ENCODE measurements around the gene KCTD11.
A peak's percentile ranks its signal among the peaks of the same experiment; 100 is the strongest.
"Not testable (repeated sequence)": the region's sequence is repeated elsewhere in the genome, so short reads cannot be mapped to it uniquely, and the experiment has no call there.

Gene KCTD11

DNA sequence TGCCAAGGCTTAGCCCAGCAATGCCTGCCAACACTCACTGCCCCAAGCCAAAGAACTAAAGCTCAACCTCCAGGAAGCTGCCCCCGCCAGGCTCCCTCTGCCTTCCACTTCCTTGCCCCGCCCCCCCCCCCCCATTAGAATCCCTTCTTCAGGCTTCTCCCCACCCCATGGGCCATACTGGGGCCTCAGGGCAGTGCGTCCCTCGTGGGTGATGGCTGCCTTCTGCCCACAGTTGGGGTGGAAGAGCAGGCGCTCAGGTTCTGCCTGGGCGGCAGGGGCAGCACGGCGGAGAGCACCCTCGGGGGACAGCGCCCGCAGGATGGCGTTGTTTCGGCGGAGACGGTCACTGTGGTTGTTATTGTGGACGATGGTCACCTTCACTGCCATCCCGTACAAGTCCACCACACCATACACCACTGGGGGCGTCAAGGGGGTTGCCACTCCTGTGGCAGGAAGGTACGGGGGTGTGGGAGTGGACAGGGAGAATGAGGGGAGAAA lies 26.9 kb upstream of the KCTD11 start:
- H3K9me3 ChIP-seq (ENCODE audit: control insufficient read depth, low read length) = no peaks in the 10 kb centered on the region
- DNase-seq (ENCODE audit: low read depth) = no peak
- no peaks in the 10 kb centered on the region for H3K27me3 ChIP-seq (replicated peaks; ENCODE audit: control insufficient read depth, insufficient read depth, low read length)
- H3K36me3 ChIP-seq (ENCODE audit: control insufficient read depth, insufficient read depth, low read length, severe bottlenecking) = peaks cover 57% of the 10 kb centered on the region
- H3K4me1 ChIP-seq (ENCODE audit: control insufficient read depth, insufficient read depth, low read length) = peaks cover 12% of the 10 kb centered on the region
- no peak overlapping the region for H3K4me3 ChIP-seq (ENCODE audit: low read length)
- H3K9ac ChIP-seq (ENCODE audit: low read length) = no peak overlapping the region

GRCh38 chr17:7326186-7326585 lies 25.8 kb upstream of the KCTD11 start:
- no peak for DNase-seq (ENCODE audit: low read depth)
- no peak overlapping the region for H3K4me3 ChIP-seq (ENCODE audit: low read length)
- H3K36me3 ChIP-seq (ENCODE audit: control insufficient read depth, insufficient read depth, low read length, severe bottlenecking) = peaks cover 46% of the 10 kb centered on the region
- H3K9me3 ChIP-seq (ENCODE audit: control insufficient read depth, low read length) = no peaks in the 10 kb centered on the region
- H3K27me3 ChIP-seq (replicated peaks; ENCODE audit: control insufficient read depth, insufficient read depth, low read length) = no peaks in the 10 kb centered on the region
- H3K9ac ChIP-seq (ENCODE audit: low read length) = no peak overlapping the region
- peaks cover 15% of the 10 kb centered on the region for H3K4me1 ChIP-seq (ENCODE audit: control insufficient read depth, insufficient read depth, low read length)

- Histone ChIP-seq H3K9ac (ENCODE audit: low read length) (no peak overlapping the region), H3K4me1 (ENCODE audit: control insufficient read depth, insufficient read depth, low read length) (peaks cover 15% of the 10 kb centered on the region), H3K9me3 (ENCODE audit: control insufficient read depth, low read length) (no peaks in the 10 kb centered on the region), H3K36me3 (ENCODE audit: control insufficient read depth, insufficient read depth, low read length, severe bottlenecking) (peaks cover 38% of the 10 kb centered on the region), H3K4me3 (ENCODE audit: low read length) (no peak overlapping the region), H3K27me3 (replicated peaks; ENCODE audit: control insufficient read depth, insufficient read depth, low read length) (no peaks in the 10 kb centered on the region)
- DNase-seq (ENCODE audit: low read depth) = no peak
Measured at GRCh38 chr17:7327056-7327455, 24.9 kb upstream of the KCTD11 start.

- Histone ChIP-seq H3K36me3 (ENCODE audit: control insufficient read depth, insufficient read depth, low read length, severe bottlenecking) (peaks cover 33% of the 10 kb centered on the region), H3K4me1 (ENCODE audit: control insufficient read depth, insufficient read depth, low read length) (peaks cover 15% of the 10 kb centered on the region), H3K27me3 (replicated peaks; ENCODE audit: control insufficient read depth, insufficient read depth, low read length) (no peaks in the 10 kb centered on the region), H3K9me3 (ENCODE audit: control insufficient read depth, low read length) (no peaks in the 10 kb centered on the region), H3K9ac (ENCODE audit: low read length) (no peak overlapping the region), H3K4me3 (ENCODE audit: low read length) (no peak overlapping the region)
- DNase-seq (ENCODE audit: low read depth) = no peak
Measured at GRCh38 chr17:7327501-7327900, 24.5 kb upstream of the KCTD11 start.

DNA sequence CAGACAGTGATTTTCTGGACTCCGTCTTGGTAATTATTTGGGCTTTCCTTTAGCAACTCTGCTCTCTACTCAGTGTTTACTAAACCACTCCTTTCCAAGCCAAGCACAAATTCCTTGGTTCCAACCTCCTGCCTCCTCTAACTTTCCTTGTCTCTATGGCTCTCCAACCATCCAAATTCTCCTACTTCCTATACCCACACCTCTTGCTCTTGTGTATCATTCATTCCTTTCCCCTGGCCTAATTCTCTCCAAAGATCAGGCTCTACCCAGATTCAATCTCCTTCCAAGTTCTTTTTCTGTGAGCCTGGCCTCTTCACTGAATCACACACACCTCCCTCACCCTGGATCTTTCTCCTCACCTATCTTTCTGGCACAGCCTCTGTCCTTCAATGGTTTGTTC lies 24.0 kb upstream of the KCTD11 start:
- peaks cover 28% of the 10 kb centered on the region for H3K36me3 ChIP-seq (ENCODE audit: control insufficient read depth, insufficient read depth, low read length, severe bottlenecking)
- H3K9ac ChIP-seq (ENCODE audit: low read length) = peak overlapping the region; percentile 96
- H3K4me3 ChIP-seq (ENCODE audit: low read length) = peak overlapping the region; percentile 92
- DNase-seq (ENCODE audit: low read depth) = no peak
- peaks cover 15% of the 10 kb centered on the region for H3K4me1 ChIP-seq (ENCODE audit: control insufficient read depth, insufficient read depth, low read length)
- no peaks in the 10 kb centered on the region for H3K27me3 ChIP-seq (replicated peaks; ENCODE audit: control insufficient read depth, insufficient read depth, low read length)
- no peaks in the 10 kb centered on the region for H3K9me3 ChIP-seq (ENCODE audit: control insufficient read depth, low read length)

DNA sequence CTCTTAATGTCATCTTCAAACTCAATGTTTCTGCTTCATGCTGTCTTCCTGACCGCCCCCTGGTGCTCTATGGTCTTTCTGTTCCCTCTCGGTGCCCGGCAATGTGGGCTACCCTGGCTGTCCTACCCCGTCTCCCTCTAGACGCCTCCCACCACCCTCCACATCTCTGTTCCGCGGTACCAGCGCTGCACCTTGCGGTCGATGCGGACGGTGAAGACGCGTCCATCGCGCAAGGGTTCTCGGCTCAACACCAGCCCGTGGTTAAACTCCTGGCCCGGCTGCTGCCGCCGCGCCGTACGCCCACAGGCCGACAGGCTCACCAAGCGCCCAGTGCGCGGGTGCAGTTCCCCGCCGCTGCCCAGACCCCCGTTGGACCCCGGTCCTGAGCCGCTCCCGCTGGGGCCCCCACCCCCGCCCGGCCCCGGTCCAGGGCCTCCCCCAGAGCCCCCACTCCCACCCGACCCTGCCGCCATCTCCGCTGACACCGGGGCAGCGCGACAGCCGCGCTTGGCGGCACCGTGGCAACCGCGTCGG lies 23.1 kb upstream of the KCTD11 start, which contains the start of gene NEURL4:
Gene NEURL4 (minus strand): TSS at position 496 of the 534 bp plus-strand sequence. CDS start 23 bp downstream, at position 473.
- peak; percentile 73 for DNase-seq (ENCODE audit: low read depth)
- Histone ChIP-seq H3K9me3 (ENCODE audit: control insufficient read depth, low read length) (no peaks in the 10 kb centered on the region), H3K4me1 (ENCODE audit: control insufficient read depth, insufficient read depth, low read length) (peaks cover 15% of the 10 kb centered on the region), H3K36me3 (ENCODE audit: control insufficient read depth, insufficient read depth, low read length, severe bottlenecking) (peaks cover 19% of the 10 kb centered on the region), H3K27me3 (replicated peaks; ENCODE audit: control insufficient read depth, insufficient read depth, low read length) (no peaks in the 10 kb centered on the region), H3K4me3 (ENCODE audit: low read length) (peak within 1 kb of the TSS; percentile 92), H3K9ac (ENCODE audit: low read length) (peak within 1 kb of the TSS; percentile 96)

GRCh38 chr17:7329374-7329996 lies 22.5 kb upstream of the KCTD11 start:
- Histone ChIP-seq H3K27me3 (replicated peaks; ENCODE audit: control insufficient read depth, insufficient read depth, low read length) (peaks cover under 1% of the 10 kb centered on the region), H3K9me3 (ENCODE audit: control insufficient read depth, low read length) (no peaks in the 10 kb centered on the region), H3K4me1 (ENCODE audit: control insufficient read depth, insufficient read depth, low read length) (peaks cover 15% of the 10 kb centered on the region), H3K36me3 (ENCODE audit: control insufficient read depth, insufficient read depth, low read length, severe bottlenecking) (peaks cover 15% of the 10 kb centered on the region), H3K9ac (ENCODE audit: low read length) (peak overlapping the region; percentile 96), H3K4me3 (ENCODE audit: low read length) (peak overlapping the region; percentile 92)
- DNase-seq (ENCODE audit: low read depth) = peak; percentile 98

DNA sequence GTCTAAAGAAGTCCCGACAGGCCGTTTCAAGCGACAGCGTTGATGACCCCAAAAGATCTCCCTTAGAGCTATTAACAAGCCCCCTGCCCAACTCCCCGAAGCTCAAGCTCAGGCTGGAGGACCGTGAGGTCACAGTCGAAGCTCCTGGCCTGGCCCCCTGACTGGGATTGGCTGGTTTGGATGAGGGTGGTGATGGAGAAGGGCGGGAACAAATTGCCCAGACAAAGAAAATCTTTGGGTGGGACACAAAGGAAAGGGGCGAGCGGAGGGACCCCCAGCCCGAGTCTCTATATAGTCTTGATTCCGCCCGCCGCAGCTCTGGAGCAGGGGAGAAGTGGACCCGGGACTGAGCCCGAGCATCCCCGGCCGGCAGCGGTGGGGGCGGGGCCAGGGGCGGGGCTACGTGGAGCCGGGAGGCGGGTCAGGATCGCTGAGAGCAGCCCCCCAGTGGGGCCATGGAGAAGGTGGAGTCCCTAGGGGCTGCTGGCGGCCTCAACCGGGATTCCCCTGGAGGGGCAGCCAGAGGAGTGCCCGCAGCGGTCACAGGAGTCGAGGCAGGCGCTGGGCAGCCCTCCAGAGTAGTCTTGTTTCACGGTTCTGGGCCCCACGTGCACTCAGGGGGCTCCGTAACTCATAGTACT lies 21.8 kb upstream of the KCTD11 start:
- peak overlapping the region; percentile 92 for H3K4me3 ChIP-seq (ENCODE audit: low read length)
- H3K9me3 ChIP-seq (ENCODE audit: control insufficient read depth, low read length) = no peaks in the 10 kb centered on the region
- H3K36me3 ChIP-seq (ENCODE audit: control insufficient read depth, insufficient read depth, low read length, severe bottlenecking) = peaks cover 11% of the 10 kb centered on the region
- DNase-seq (ENCODE audit: low read depth) = peak; percentile 88
- peak overlapping the region; percentile 96 for H3K9ac ChIP-seq (ENCODE audit: low read length)
- H3K27me3 ChIP-seq (replicated peaks; ENCODE audit: control insufficient read depth, insufficient read depth, low read length) = peaks cover 7% of the 10 kb centered on the region
- H3K4me1 ChIP-seq (ENCODE audit: control insufficient read depth, insufficient read depth, low read length) = peaks cover 15% of the 10 kb centered on the region

GRCh38 chr17:7330638-7331015 lies 21.3 kb upstream of the KCTD11 start:
- Histone ChIP-seq H3K4me1 (ENCODE audit: control insufficient read depth, insufficient read depth, low read length) (peaks cover 15% of the 10 kb centered on the region), H3K9ac (ENCODE audit: low read length) (peak overlapping the region; percentile 64), H3K9me3 (ENCODE audit: control insufficient read depth, low read length) (no peaks in the 10 kb centered on the region), H3K27me3 (replicated peaks; ENCODE audit: control insufficient read depth, insufficient read depth, low read length) (peaks cover 11% of the 10 kb centered on the region), H3K36me3 (ENCODE audit: control insufficient read depth, insufficient read depth, low read length, severe bottlenecking) (peaks cover 10% of the 10 kb centered on the region), H3K4me3 (ENCODE audit: low read length) (peak overlapping the region; percentile 92)
- no peak for DNase-seq (ENCODE audit: low read depth)

DNA sequence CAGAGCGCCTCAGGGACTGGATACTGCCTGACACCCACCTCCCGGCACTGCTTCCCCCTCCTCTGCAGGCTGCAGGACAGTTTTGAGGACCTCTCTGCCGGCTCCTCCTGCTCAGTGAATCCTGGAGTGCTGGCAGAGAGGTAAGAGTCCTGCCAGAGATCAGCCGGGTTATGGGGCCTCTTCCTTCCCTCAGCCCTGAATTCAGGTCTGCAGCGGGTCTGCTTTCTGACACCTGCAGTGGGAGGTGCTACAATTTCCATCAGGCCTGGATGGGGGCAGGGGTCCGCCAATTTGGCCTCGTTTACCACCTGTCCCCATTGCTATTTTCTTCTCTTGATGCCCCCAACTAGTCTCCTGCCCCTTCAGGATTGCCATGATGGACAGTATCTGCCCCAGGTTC lies 19.9 kb upstream of the KCTD11 start:
- Histone ChIP-seq H3K36me3 (ENCODE audit: control insufficient read depth, insufficient read depth, low read length, severe bottlenecking) (no peaks in the 10 kb centered on the region), H3K9ac (ENCODE audit: low read length) (no peak overlapping the region), H3K9me3 (ENCODE audit: control insufficient read depth, low read length) (no peaks in the 10 kb centered on the region), H3K27me3 (replicated peaks; ENCODE audit: control insufficient read depth, insufficient read depth, low read length) (peaks cover 19% of the 10 kb centered on the region), H3K4me3 (ENCODE audit: low read length) (no peak overlapping the region), H3K4me1 (ENCODE audit: control insufficient read depth, insufficient read depth, low read length) (peaks cover 15% of the 10 kb centered on the region)
- DNase-seq (ENCODE audit: low read depth) = no peak

GRCh38 chr17:7332600-7333069 lies 19.3 kb upstream of the KCTD11 start:
- not testable (repeated sequence) for DNase-seq (ENCODE audit: low read depth); H3K36me3 ChIP-seq (ENCODE audit: control insufficient read depth, insufficient read depth, low read length, severe bottlenecking); H3K4me3 ChIP-seq (ENCODE audit: low read length); H3K9ac ChIP-seq (ENCODE audit: low read length); H3K9me3 ChIP-seq (ENCODE audit: control insufficient read depth, low read length)
- Histone ChIP-seq H3K27me3 (replicated peaks; ENCODE audit: control insufficient read depth, insufficient read depth, low read length) (peaks cover 21% of the 10 kb centered on the region), H3K4me1 (ENCODE audit: control insufficient read depth, insufficient read depth, low read length) (peaks cover 14% of the 10 kb centered on the region)
